ENCODE data around the gene CYTH3.
A peak's percentile ranks its signal among the peaks of the same experiment; 100 is the strongest.

The CYTH3 gene

DNA sequence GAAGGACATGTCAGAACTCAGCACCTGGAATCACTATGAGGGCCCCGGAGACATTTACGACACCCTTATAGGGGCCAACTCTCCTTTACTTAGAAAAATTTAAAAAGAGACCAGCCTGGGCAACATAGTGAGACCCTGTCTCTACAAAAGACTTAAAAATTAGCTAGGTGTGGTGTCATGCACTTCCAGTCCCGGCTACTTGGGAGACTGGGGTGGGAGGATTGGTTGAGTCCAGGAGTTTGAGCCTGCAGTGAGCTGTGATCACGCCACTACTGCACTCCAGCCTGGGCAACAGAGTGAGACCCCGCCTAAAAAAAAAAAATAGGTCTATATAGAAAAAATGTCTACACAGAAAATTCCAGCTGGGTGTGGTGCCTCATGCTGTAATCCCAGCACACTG lies 7.5 kb upstream of the CYTH3 start:
- no peak for DNase-seq (ENCODE audit: low spot score)

- no peak for DNase-seq (ENCODE audit: low spot score)
Observed at GRCh38 chr7:6279341-6279740, 6.9 kb upstream of the CYTH3 start.

- no peak for DNase-seq (ENCODE audit: low spot score)
Observed at GRCh38 chr7:6278749-6279310, 6.4 kb upstream of the CYTH3 start.

DNA sequence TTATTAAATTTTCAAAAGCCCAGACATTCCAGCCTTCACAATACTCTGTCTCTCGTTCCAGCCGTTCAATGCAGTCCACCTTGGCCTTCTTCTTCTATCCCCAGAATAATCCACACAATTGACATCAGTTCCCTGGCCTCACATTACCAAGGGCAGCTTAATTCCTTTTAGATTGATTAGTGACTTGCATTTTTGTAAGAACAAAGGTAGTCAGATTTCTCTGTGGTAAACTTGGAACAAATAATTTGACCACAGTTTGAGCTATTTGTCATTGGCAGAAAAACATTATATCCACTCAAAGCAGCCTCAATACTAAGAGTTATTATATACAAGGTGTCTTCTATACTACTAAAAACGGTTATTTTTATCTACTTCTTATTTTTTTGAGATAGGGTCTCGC lies 5.1 kb upstream of the CYTH3 start:
- no peak for DNase-seq (ENCODE audit: low spot score)

DNA sequence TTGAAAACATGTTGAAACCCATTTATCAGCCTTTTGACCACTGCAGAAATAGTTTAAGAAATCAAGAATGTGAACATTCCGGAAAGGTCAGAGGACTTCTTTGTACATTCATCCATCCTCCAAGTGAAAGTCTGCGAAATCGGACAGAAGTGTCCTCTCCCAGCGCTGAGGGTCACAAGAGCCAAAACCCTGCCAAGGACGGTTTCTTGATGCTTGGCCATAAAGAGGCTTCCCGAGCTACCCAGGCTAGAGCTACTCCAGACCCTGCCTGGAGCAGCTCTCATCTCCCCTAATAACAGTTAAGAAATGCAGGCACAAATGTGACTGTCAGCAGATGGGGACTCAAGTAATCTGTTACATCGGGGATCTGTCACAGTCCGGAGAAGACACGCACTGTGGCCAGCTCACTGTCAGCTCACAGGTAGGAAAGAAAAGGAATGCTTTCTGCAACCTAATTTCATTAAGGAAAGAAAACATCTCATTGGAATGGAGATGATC lies 4.5 kb upstream of the CYTH3 start:
- no peak for DNase-seq (ENCODE audit: low spot score)

DNA sequence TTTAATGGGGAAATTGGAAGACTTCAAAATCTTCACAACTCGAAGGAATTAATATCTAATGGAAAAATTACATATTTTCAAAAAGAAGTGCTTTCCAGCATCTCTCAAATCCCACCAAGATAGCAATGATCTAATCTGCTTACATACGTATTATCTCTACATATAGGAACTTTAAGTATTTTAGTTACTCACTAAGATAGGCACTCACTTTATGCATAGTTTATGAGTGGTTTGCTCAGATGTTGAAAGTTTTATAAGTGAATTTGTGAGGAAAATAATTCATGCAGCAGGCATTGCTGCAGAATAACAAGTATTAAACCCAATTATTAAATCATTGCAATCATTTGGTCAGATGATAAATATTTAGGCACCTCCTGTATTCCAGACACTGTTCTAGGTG lies 2.3 kb upstream of the CYTH3 start:
- no peak for DNase-seq (ENCODE audit: low spot score)

GRCh38 chr7:6273917-6274630 lies 1.6 kb upstream of the CYTH3 start:
- no peak for DNase-seq (ENCODE audit: low spot score)

DNA sequence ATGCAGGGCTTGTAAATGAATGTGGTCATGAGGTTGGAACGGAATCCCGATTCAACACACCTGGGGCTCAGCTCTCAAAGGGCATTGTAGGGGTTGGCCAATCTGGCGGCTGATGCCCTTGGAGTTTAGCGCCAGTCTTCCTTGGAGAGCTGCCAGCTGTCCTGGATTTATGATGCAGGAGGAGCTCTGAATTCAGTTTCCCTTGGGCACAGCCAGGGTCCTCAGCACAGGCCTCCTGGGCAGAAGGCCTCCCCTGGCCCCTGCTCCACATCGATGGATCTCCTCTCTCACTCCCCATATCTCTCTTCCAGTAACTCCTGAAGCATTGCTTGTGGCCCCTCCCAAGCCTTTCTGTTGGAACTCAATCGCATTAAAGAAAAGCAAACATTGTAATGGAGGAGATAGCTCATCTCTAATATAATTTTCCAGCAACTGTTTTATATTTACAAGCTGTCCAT lies 985 bp upstream of the CYTH3 start:
- DNase-seq (ENCODE audit: low spot score), result no peak

GRCh38 chr7:6271694-6272440 lies 557 bp downstream of the CYTH3 start:
- DNase-seq (ENCODE audit: low spot score), result peak; percentile 31

DNA sequence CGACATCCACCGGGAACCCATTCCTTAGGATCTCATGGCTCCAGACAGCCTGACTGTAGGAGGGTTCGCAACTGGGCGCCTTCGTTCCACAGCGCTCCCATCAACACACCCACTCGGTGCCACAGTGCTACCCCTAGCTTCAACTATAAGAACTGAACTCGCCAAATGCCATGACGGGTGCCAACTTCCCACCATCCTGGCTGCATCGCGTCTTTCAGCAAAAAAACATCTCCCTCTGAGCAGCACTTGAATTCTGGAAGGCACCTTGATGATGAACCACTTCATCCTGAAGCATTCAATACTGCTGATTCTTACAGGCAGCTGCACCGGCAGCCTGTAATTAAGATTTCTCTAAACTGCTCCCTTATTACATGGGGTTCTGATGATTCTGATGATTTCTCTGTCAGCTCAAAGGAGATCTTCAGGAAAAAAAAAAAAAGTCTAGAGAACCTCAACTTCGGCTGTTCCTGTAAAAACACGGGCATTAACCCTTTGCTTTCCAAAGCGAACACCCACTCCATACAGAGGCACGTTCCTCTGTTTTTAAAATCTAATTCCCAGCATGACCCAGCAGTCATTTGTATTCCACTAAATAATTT lies 1.3 kb downstream of the CYTH3 start:
- peak; percentile 27 for DNase-seq (ENCODE audit: low spot score)

GRCh38 chr7:6269527-6269926 lies 2.9 kb downstream of the CYTH3 start:
- no peak for DNase-seq (ENCODE audit: low spot score)

- DNase-seq (ENCODE audit: low spot score), result no peak
Observed at GRCh38 chr7:6268907-6269306, 3.5 kb downstream of the CYTH3 start.

DNA sequence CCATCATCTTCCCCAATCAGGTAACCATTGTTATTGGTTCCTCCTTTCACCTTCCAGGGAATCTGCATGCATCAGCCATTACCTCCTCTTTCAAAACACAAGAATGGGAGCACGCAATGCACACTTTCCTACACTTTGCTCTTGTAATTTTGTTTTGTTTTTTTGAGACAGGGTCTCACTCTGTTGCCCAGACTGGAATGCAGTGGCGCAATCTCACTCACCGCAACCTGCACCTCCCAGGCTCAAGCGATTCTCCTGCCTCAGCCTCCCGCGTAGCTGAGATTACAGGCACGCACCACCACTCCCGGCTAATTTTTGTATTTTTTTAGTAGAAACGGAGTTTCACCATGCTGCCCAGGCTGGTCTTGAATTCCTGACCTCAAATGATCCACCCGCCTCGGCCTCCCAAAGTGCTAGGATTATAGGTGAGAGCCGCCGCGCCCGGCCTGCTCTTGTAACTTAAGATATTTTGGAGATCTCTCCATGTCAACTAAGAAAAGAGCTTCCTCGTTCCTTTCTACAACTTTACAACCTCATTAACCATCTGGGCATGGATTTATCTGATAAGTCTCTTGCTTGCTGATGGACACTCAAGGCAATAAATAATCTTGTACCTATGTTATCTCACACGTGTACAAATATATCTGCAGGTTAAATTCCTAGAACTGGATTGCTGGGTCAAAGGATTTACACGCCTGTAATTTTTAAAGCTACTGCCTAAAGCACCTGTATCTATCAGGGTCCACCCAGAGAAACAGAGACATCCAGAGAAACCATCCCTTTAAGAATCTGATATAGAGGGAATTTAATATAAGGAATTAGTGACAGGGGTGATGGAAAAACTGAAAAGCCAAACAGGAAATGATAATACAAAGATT lies 4.2 kb downstream of the CYTH3 start:
- DNase-seq (ENCODE audit: low spot score), result no peak

DNA sequence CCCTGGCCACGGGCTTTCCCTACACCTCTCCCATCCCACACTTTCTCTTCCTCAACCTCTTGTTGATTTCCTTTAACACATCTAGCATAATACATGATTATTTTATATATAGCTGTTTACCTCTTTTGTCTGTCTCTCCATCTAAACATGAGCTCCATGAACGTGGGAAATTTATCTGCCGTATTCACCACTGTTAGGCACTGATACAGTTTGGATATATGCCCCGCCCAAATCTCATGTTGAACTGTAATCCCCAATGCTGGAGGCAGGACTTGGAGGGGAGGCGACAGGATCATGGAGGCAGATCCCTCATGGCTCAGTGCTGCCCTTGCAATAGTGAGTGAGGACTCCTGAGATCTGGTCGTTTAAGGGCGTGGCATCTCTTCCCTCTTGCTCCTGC lies 5.7 kb downstream of the CYTH3 start:
- DNase-seq (ENCODE audit: low spot score), result no peak

DNA sequence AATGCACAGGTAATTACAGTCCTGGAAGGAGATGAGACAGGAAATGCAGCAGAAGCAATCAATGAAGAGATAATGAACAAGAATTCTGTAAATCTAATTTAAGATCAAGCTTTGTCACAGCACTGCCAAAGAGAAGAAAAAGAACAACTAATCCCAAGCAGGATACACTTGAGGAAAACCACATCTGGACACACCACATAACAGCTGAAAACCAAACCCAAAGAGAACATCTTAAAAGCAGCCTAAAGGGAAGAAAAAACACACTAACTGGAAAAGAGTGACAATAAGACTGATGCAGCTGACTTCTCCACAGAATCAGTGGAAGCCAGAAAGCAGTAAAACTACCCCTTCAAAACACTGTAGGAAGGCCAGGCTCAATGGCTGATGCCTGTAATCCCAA lies 10.2 kb downstream of the CYTH3 start:
- DNase-seq (ENCODE audit: low spot score), result no peak

DNA sequence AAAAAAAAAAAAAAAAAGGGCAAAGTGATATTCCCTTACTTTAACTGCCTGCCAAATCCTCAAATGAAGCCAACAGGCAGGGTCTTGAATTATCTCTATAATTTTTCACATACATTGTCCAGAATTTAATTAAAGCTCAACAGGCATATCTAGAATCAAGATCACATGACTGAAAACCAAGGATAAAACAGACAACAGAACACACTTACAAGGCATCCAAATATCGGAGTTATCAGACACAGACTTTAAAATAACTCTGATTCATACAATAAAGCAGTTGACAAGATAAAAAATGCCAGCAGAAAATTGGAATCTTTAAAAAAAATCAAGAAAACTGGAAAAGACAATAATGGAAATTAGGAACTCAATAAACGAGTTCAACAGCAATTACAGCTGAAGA lies 10.7 kb downstream of the CYTH3 start:
- DNase-seq (ENCODE audit: low spot score), result no peak

- DNase-seq (ENCODE audit: low spot score), result no peak
Observed at GRCh38 chr7:6260291-6261187, 11.9 kb downstream of the CYTH3 start.

DNA sequence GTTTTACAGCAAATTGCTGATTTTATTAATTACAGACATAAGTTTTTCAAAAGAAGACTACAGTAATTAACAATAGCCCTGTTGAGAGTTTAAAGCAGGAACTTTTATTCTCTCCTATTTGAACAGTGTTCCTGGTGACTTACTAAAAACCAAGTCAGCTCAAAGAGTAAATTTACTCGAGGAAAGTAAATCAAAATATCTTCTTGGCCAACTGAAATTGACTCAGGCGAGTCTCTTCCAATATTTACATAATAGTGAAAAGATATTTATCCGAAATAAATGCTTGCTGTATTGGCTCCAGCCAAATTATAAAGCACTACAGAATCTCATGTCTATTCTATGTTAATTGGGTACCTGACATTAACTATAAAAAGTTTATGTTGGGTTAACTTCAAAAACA lies 13.2 kb downstream of the CYTH3 start:
- DNase-seq (ENCODE audit: low spot score), result no peak

GRCh38 chr7:6258440-6259182 lies 13.8 kb downstream of the CYTH3 start:
- no peak for DNase-seq (ENCODE audit: low spot score)

GRCh38 chr7:6257675-6258074 lies 14.7 kb downstream of the CYTH3 start:
- DNase-seq (ENCODE audit: low spot score), result no peak

All from HuH-7.5 (cell line).